IMR-90 (cell line): ENCODE data around the gene SEPTIN5.

Source experiments
- BHLHE40 ChIP-seq: fragments of 150-350 bp; IDR thresholded peaks from 2 replicates; pipeline ENCODE4 v1.6.1; 2016; ENCODE audit warnings: mild to moderate bottlenecking, low read depth, low read length
- CHD1 ChIP-seq: IDR thresholded peaks from 2 replicates; pipeline ENCODE4 v1.6.1; 2012; ENCODE audit warnings: low read depth, low read length, improper control_type of control experiment
- MAFK ChIP-seq: IDR thresholded peaks from 2 replicates; pipeline ENCODE4 v1.6.1; 2012; ENCODE audit warnings: low read depth, low read length, improper control_type of control experiment
- MAZ ChIP-seq: IDR thresholded peaks from 2 replicates; pipeline ENCODE4 v1.6.1; 2012; ENCODE audit warnings: low read depth, mild to moderate bottlenecking, low read length, improper control_type of control experiment, moderate library complexity, borderline replicate concordance
- MXI1 ChIP-seq: IDR thresholded peaks from 2 replicates; pipeline ENCODE4 v1.6.1; 2012; ENCODE audit warnings: low read depth, mild to moderate bottlenecking, low read length, moderate library complexity, borderline replicate concordance
- POLR2A ChIP-seq: IDR thresholded peaks from 2 replicates; pipeline ENCODE4 v1.6.1; 2012; ENCODE audit warnings: mild to moderate bottlenecking, low read depth, low read length
- RFX5 ChIP-seq: IDR thresholded peaks from 2 replicates; pipeline ENCODE4 v1.8.0; 2012; ENCODE audit warnings: low read depth, mild to moderate bottlenecking, low read length, moderate library complexity
- TF ChIP-seq, protein P1 (sequence below): conservative IDR thresholded peaks from 2 replicates; pipeline ENCODE4 v1.5.1; 2012; ENCODE audit warnings: mild to moderate bottlenecking, low read depth, low read length, improper control_type of control experiment
- TF ChIP-seq, protein P2 (sequence below): fragments of 150-350 bp; IDR thresholded peaks from 2 replicates; pipeline ENCODE4 v1.6.1; 2016; ENCODE audit warnings: low read depth, mild to moderate bottlenecking, low read length, moderate library complexity, borderline replicate concordance
- TF ChIP-seq, protein P3 (sequence below): fragments of 150-350 bp; IDR thresholded peaks from 2 replicates; pipeline ENCODE4 v1.6.1; 2017; ENCODE audit warnings: mild to moderate bottlenecking, antibody characterized with exemption, low read length, low read depth

DNA sequence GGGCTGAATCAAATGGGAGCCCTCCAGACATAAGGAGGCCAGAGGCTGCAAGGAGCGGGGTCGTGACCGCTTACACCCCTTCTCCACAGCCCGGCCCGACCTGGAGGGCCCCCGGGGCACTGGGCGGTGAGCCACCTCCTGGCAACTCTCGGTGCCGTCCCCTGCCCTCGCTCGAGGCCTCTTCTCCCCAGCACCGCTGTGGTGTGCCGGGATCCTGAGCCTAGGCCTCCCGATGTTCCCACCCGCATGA, 8.6 kb downstream of the SEPTIN5 start:
- TF ChIP-seq, protein P1, sequence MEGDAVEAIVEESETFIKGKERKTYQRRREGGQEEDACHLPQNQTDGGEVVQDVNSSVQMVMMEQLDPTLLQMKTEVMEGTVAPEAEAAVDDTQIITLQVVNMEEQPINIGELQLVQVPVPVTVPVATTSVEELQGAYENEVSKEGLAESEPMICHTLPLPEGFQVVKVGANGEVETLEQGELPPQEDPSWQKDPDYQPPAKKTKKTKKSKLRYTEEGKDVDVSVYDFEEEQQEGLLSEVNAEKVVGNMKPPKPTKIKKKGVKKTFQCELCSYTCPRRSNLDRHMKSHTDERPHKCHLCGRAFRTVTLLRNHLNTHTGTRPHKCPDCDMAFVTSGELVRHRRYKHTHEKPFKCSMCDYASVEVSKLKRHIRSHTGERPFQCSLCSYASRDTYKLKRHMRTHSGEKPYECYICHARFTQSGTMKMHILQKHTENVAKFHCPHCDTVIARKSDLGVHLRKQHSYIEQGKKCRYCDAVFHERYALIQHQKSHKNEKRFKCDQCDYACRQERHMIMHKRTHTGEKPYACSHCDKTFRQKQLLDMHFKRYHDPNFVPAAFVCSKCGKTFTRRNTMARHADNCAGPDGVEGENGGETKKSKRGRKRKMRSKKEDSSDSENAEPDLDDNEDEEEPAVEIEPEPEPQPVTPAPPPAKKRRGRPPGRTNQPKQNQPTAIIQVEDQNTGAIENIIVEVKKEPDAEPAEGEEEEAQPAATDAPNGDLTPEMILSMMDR: no peak
- TF ChIP-seq MAFK (no peak), POLR2A (no peak), RFX5 (no peak), BHLHE40 (no peak), MXI1 (no peak), MAZ (no peak), CHD1 (no peak)
- TF ChIP-seq, protein P2, sequence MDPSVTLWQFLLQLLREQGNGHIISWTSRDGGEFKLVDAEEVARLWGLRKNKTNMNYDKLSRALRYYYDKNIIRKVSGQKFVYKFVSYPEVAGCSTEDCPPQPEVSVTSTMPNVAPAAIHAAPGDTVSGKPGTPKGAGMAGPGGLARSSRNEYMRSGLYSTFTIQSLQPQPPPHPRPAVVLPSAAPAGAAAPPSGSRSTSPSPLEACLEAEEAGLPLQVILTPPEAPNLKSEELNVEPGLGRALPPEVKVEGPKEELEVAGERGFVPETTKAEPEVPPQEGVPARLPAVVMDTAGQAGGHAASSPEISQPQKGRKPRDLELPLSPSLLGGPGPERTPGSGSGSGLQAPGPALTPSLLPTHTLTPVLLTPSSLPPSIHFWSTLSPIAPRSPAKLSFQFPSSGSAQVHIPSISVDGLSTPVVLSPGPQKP: no peak
- TF ChIP-seq, protein P3, sequence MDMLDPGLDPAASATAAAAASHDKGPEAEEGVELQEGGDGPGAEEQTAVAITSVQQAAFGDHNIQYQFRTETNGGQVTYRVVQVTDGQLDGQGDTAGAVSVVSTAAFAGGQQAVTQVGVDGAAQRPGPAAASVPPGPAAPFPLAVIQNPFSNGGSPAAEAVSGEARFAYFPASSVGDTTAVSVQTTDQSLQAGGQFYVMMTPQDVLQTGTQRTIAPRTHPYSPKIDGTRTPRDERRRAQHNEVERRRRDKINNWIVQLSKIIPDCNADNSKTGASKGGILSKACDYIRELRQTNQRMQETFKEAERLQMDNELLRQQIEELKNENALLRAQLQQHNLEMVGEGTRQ: no peak
